Osteocyte (in vitro differentiated cells): Measurements from ENCODE around the gene AKAP1. TPM values are rescaled to one million over a fixed set of nuclear protein-coding genes. Genes with fewer than 3 reads are reported as not detected.

Source experiments
- DNase-seq: peaks from one replicate; pipeline ENCODE4 v3.0.0; 2021; ENCODE audit warnings: mixed read lengths; ENCODE audit not compliant: unreplicated experiment; ENCODE audit errors: extremely low spot score
- H3K27ac Mint-ChIP-seq: one replicate; pipeline ENCODE4 v1.8.0; 2021; ENCODE audit warnings: mild to moderate bottlenecking, mixed read lengths; ENCODE audit not compliant: unreplicated experiment
- H3K27me3 Mint-ChIP-seq: one replicate; pipeline ENCODE4 v1.8.0; 2021; ENCODE audit warnings: mixed read lengths; ENCODE audit not compliant: unreplicated experiment
- H3K36me3 Mint-ChIP-seq: one replicate; pipeline ENCODE4 v1.8.0; 2021; ENCODE audit warnings: mixed read lengths; ENCODE audit not compliant: unreplicated experiment
- H3K4me1 Mint-ChIP-seq: one replicate; pipeline ENCODE4 v1.8.0; 2021; ENCODE audit warnings: mixed read lengths; ENCODE audit not compliant: unreplicated experiment
- H3K4me3 Mint-ChIP-seq: one replicate; pipeline ENCODE4 v1.8.0; 2021; ENCODE audit warnings: mild to moderate bottlenecking, moderate library complexity, mixed read lengths; ENCODE audit not compliant: unreplicated experiment
- H3K9me3 Mint-ChIP-seq: one replicate; pipeline ENCODE4 v1.8.0; 2021; ENCODE audit warnings: mixed read lengths; ENCODE audit not compliant: unreplicated experiment
- CTCF ChIP-seq: fragments of 200-600 bp; sonication (generic); IDR thresholded peaks from 2 replicates; pipeline ENCODE4 v1.5.0; 2021; ENCODE audit warnings: antibody characterized with exemption, mild to moderate bottlenecking, moderate library complexity
- total RNA-seq: library from RNA; stranded (reverse); gene quantifications from 2 replicates; pipeline ENCODE4 v1.2.1, GENCODE V29; 2021

The AKAP1 gene
- total RNA-seq, 1 donor from 2014 or later, result 16.8 TPM

DNA sequence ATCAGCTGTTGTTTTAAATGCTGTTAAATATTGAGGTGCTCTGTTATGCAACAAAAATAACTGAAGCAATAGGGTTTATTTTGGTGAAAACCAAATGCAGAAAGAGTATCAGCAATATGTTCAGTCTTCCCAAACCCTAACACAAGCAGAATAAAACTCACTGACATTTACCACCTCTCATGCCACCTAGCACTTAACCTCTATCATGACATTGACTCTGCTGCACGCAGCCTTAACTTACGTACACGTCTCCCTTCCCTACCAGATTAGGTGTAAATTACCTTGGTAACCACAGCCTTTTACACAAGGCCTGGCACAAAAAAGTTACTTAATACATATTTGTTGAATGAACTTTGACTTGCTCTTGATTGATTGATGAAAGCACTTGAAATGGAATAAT is 9.9 kb upstream of the AKAP1 start:
- Mint-ChIP-seq H3K36me3 (no peaks in the 10 kb centered on the region), H3K4me3 (no peak overlapping the region), H3K27ac (no peak overlapping the region), H3K4me1 (peaks cover 21% of the 10 kb centered on the region), H3K9me3 (no peaks in the 10 kb centered on the region), H3K27me3 (peaks cover 29% of the 10 kb centered on the region)
- DNase-seq, result no peak
- no peak for TF ChIP-seq CTCF

GRCh38 chr17:57075785-57076184 is 9.3 kb upstream of the AKAP1 start:
- H3K27ac Mint-ChIP-seq, result no peak overlapping the region
- no peak for TF ChIP-seq CTCF

GRCh38 chr17:57077000-57077399 is 8.0 kb upstream of the AKAP1 start:
- DNase-seq, result no peak
- no peaks in the 10 kb centered on the region for H3K36me3 Mint-ChIP-seq
- H3K9me3 Mint-ChIP-seq, result no peaks in the 10 kb centered on the region
- no peak overlapping the region for H3K27ac Mint-ChIP-seq
- peaks cover 29% of the 10 kb centered on the region for H3K27me3 Mint-ChIP-seq
- H3K4me3 Mint-ChIP-seq, result no peak overlapping the region
- peaks cover 17% of the 10 kb centered on the region for H3K4me1 Mint-ChIP-seq
- no peak for TF ChIP-seq CTCF

More at GRCh38 chr17:57075785-57076184, 9.3 kb upstream of the AKAP1 start:
- no peaks in the 10 kb centered on the region for H3K9me3 Mint-ChIP-seq
- no peak for DNase-seq
- H3K4me3 Mint-ChIP-seq, result no peak overlapping the region
- no peaks in the 10 kb centered on the region for H3K36me3 Mint-ChIP-seq
- H3K4me1 Mint-ChIP-seq, result peaks cover 21% of the 10 kb centered on the region
- H3K27me3 Mint-ChIP-seq, result peaks cover 29% of the 10 kb centered on the region

DNA sequence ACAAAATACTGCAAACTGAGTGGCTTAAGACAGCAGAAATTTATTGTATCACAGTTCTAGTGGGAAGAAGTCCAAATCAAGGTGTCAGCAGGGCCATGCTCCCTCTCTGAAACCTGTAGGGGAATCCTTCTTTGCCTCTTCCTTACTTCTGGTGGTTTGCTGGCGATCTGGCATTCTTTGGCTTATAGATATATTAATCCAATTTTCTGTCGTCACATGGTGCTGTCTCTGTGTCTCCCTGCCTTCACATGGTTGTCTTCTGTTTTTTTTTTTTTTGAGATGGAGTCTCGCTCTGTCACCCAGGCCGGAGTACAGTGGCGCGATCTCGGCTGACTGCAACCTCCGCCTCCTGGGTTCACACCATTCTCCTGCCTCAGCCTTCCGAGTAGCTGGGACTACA is 6.8 kb upstream of the AKAP1 start:
- Mint-ChIP-seq H3K36me3 (no peaks in the 10 kb centered on the region), H3K9me3 (no peaks in the 10 kb centered on the region), H3K4me3 (no peak overlapping the region), H3K27me3 (peaks cover 29% of the 10 kb centered on the region), H3K27ac (no peak overlapping the region), H3K4me1 (peaks cover 4% of the 10 kb centered on the region)
- TF ChIP-seq CTCF, result no peak
- DNase-seq, result no peak

GRCh38 chr17:57080718-57081117 is 4.3 kb upstream of the AKAP1 start:
- Mint-ChIP-seq H3K27ac (no peak overlapping the region), H3K9me3 (no peaks in the 10 kb centered on the region), H3K36me3 (no peaks in the 10 kb centered on the region), H3K4me3 (no peak overlapping the region), H3K27me3 (peaks cover 14% of the 10 kb centered on the region), H3K4me1 (peaks cover 5% of the 10 kb centered on the region)
- DNase-seq, result no peak
- no peak for TF ChIP-seq CTCF
